ENCODE measurements around the gene PTGIR.

GRCh38 chr19:46622118-46622446 lies 2.8 kb downstream of the PTGIR start:
- TF ChIP-seq CTCF (IDR thresholded peaks at IDR 0.05) = no peak
- TF ChIP-seq POLR2A (IDR thresholded peaks at IDR 0.05) = no peak
